ENCODE results near the gene SH3GL1.

DNA sequence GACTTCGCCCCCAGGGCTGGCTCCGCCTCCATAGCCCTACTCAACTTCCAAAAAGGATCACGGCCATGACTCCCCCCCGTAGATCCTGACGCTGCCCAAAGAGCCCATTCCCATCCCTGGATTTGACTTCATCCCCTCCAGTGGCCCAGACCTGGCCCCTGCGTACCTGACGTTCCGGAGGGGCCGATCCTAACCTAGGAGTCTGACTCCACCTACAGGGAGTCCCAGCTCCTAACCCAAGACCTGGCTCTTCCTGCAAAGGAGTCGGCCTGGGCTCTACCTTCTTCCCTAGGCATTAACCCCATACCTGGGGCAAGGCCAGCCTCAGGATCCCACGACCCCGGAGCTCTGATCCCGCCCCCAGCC is 72.5 kb downstream of the SH3GL1 start:
- TF ChIP-seq EZH2 (IDR thresholded peaks at IDR 0.05; ENCODE audit: low read length, unreplicated experiment), result no peak
- TF ChIP-seq, protein P1, sequence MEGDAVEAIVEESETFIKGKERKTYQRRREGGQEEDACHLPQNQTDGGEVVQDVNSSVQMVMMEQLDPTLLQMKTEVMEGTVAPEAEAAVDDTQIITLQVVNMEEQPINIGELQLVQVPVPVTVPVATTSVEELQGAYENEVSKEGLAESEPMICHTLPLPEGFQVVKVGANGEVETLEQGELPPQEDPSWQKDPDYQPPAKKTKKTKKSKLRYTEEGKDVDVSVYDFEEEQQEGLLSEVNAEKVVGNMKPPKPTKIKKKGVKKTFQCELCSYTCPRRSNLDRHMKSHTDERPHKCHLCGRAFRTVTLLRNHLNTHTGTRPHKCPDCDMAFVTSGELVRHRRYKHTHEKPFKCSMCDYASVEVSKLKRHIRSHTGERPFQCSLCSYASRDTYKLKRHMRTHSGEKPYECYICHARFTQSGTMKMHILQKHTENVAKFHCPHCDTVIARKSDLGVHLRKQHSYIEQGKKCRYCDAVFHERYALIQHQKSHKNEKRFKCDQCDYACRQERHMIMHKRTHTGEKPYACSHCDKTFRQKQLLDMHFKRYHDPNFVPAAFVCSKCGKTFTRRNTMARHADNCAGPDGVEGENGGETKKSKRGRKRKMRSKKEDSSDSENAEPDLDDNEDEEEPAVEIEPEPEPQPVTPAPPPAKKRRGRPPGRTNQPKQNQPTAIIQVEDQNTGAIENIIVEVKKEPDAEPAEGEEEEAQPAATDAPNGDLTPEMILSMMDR (conservative IDR thresholded peaks at IDR 0.05; ENCODE audit: low read depth, low read length), result no peak
